ENCODE data around the gene KLRF2.

KLRF2 gene

GRCh38 chr12:9940375-9940774 is 59.1 kb downstream of the KLRF2 start:
- peak; percentile 18 for DNase-seq (ENCODE audit: low read depth)
- Histone ChIP-seq H3K9ac (ENCODE audit: low read length) (no peak overlapping the region), H3K4me3 (ENCODE audit: low read length) (no peak overlapping the region), H3K4me1 (ENCODE audit: control insufficient read depth, insufficient read depth, low read length) (no peaks in the 10 kb centered on the region), H3K27me3 (replicated peaks; ENCODE audit: control insufficient read depth, insufficient read depth, low read length) (peaks cover 24% of the 10 kb centered on the region), H3K36me3 (ENCODE audit: control insufficient read depth, insufficient read depth, low read length, severe bottlenecking) (no peaks in the 10 kb centered on the region), H3K9me3 (ENCODE audit: control insufficient read depth, low read length) (no peaks in the 10 kb centered on the region)

DNA sequence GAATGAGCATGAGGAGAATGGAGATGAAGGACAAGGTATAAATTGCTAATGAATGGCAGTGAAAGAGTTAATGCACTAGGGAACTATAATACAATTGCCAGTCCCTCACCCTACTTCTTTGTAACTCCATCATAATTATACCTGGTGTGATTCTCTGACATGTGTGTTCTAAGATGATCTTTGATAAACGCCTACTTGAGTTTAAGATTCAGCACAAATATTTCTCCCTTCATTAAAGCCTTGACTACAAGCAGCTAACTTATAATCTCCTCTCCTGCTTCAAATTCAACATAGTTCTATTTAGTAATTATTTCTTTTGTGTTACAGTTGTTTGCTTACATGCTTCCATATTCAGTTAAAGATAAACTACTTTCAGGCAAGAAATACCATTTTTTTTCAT is 60.5 kb downstream of the KLRF2 start:
- DNase-seq (ENCODE audit: low read depth), result no peak
- no peak overlapping the region for H3K4me3 ChIP-seq (ENCODE audit: low read length)
- H3K9me3 ChIP-seq (ENCODE audit: control insufficient read depth, low read length), result no peaks in the 10 kb centered on the region
- H3K27me3 ChIP-seq (replicated peaks; ENCODE audit: control insufficient read depth, insufficient read depth, low read length), result peaks cover 24% of the 10 kb centered on the region
- H3K36me3 ChIP-seq (ENCODE audit: control insufficient read depth, insufficient read depth, low read length, severe bottlenecking), result no peaks in the 10 kb centered on the region
- no peaks in the 10 kb centered on the region for H3K4me1 ChIP-seq (ENCODE audit: control insufficient read depth, insufficient read depth, low read length)
- no peak overlapping the region for H3K9ac ChIP-seq (ENCODE audit: low read length)

- Histone ChIP-seq H3K27me3 (replicated peaks; ENCODE audit: control insufficient read depth, insufficient read depth, low read length) (peaks cover 24% of the 10 kb centered on the region), H3K9me3 (ENCODE audit: control insufficient read depth, low read length) (no peaks in the 10 kb centered on the region), H3K36me3 (ENCODE audit: control insufficient read depth, insufficient read depth, low read length, severe bottlenecking) (no peaks in the 10 kb centered on the region), H3K9ac (ENCODE audit: low read length) (no peak overlapping the region), H3K4me1 (ENCODE audit: control insufficient read depth, insufficient read depth, low read length) (no peaks in the 10 kb centered on the region), H3K4me3 (ENCODE audit: low read length) (no peak overlapping the region)
- DNase-seq (ENCODE audit: low read depth), result no peak
These were observed 62.0 kb downstream of the KLRF2 start for GRCh38 chr12:9943240-9943639.

GRCh38 chr12:9944391-9944790 is 63.1 kb downstream of the KLRF2 start:
- H3K36me3 ChIP-seq (ENCODE audit: control insufficient read depth, insufficient read depth, low read length, severe bottlenecking), result no peaks in the 10 kb centered on the region
- no peak overlapping the region for H3K9ac ChIP-seq (ENCODE audit: low read length)
- DNase-seq (ENCODE audit: low read depth), result no peak
- H3K27me3 ChIP-seq (replicated peaks; ENCODE audit: control insufficient read depth, insufficient read depth, low read length), result peaks cover 24% of the 10 kb centered on the region
- H3K9me3 ChIP-seq (ENCODE audit: control insufficient read depth, low read length), result no peaks in the 10 kb centered on the region
- no peak overlapping the region for H3K4me3 ChIP-seq (ENCODE audit: low read length)
- H3K4me1 ChIP-seq (ENCODE audit: control insufficient read depth, insufficient read depth, low read length), result no peaks in the 10 kb centered on the region

Measured in adipocyte (in vitro differentiated cells).